ENCODE results near the gene RPL4.
"Not testable (repeated sequence)": the region's sequence is repeated elsewhere in the genome, so short reads cannot be mapped to it uniquely, and the experiment has no call there.

The RPL4 gene

DNA sequence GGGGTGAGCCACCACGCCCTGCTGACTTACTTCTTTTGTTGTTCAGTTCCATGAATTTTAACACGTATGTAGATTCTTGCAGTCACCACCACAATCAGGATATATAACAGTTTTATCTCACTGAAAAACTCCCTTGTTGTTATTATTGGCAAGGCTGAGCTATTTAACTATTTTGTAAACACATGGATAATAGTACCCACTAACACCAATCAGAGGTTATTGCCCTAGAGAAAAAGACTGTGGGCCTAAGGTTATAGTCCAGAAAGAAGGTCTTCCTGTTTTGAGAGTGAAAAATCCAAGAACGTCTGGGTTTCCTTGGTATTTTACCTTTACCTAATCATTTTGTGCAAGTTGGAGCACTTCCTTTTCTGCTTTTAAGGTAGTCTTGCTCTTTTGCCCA is 9.9 kb upstream of the RPL4 start:
- TF ChIP-seq, protein P1, sequence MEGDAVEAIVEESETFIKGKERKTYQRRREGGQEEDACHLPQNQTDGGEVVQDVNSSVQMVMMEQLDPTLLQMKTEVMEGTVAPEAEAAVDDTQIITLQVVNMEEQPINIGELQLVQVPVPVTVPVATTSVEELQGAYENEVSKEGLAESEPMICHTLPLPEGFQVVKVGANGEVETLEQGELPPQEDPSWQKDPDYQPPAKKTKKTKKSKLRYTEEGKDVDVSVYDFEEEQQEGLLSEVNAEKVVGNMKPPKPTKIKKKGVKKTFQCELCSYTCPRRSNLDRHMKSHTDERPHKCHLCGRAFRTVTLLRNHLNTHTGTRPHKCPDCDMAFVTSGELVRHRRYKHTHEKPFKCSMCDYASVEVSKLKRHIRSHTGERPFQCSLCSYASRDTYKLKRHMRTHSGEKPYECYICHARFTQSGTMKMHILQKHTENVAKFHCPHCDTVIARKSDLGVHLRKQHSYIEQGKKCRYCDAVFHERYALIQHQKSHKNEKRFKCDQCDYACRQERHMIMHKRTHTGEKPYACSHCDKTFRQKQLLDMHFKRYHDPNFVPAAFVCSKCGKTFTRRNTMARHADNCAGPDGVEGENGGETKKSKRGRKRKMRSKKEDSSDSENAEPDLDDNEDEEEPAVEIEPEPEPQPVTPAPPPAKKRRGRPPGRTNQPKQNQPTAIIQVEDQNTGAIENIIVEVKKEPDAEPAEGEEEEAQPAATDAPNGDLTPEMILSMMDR (IDR thresholded peaks at IDR 0.05; ENCODE audit: low read depth, low read length): no peak
- DNase-seq (ENCODE audit: extremely low read depth, low read depth): no peak

DNA sequence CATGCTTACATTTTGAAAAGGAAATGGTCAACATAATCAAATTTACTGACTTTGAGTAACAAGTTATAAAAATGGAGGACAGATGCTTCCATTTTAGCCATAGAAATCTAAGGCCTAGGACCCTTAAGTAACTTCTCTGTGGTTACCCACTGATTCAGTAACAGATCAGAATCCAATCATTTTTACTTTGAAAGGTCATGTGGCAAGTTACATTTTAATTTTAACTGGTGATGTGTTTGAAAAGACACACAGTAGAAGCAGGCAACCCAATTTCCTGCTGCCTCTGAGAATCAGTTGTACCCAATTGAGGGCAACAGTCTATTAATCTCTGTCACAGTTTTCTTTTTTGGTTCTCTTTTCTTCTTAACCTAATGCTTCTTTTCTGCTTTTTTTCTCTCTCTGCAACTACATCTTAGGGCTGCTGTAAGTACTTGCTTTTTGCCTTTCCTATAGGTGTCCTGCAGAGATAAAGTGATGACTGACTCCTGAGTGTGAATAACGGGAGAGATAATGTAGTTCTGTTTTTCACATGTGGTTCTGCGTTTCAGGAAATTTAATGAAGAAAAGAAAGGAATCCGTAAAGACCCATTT is 3.7 kb upstream of the RPL4 start:
- DNase-seq (ENCODE audit: extremely low read depth, low read depth): no peak
- TF ChIP-seq, protein P1 (IDR thresholded peaks at IDR 0.05; ENCODE audit: low read depth, low read length): no peak

DNA sequence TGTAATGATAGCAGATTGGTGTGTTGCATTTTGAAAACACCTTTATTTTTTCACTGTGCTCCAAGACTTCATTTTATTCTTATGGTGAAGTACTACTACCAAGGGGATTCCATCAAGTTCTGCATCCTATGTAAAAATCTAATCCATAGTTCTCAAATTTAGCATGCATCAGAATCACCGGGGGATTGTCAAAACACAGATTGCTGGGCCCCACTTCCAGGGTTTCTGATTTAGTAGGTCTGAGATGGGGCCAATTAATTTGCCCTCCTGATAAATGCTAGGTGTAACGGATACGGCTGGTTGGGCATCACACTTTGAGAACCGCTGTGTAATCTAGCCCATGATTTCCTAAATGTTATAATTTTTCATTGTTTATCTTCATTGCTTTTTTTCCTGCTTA is 1.2 kb upstream of the RPL4 start:
- TF ChIP-seq, protein P1 (IDR thresholded peaks at IDR 0.05; ENCODE audit: low read depth, low read length): no peak
- DNase-seq (ENCODE audit: extremely low read depth, low read depth): no peak

DNA sequence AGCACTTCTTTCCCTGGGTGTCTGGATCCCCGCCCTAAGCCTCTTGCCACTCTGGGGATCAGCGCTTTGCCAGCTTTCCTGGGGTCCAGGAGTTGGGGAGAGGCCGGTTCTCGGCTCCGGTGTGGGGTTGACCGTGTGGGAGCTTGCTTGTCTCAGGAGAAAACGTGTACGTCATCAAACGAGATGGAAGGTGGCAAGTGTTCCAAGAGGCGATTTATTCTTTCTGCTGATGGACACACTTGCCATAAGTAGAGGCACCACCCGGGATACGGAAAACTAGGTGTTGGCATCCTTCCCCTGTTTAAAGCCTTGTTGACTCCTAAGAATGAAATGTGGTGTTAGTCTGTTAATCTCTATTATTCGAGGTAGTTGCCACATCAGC is 766 bp upstream of the RPL4 start:
- TF ChIP-seq, protein P1 (IDR thresholded peaks at IDR 0.05; ENCODE audit: low read depth, low read length): no peak
- DNase-seq (ENCODE audit: extremely low read depth, low read depth): no peak

DNA sequence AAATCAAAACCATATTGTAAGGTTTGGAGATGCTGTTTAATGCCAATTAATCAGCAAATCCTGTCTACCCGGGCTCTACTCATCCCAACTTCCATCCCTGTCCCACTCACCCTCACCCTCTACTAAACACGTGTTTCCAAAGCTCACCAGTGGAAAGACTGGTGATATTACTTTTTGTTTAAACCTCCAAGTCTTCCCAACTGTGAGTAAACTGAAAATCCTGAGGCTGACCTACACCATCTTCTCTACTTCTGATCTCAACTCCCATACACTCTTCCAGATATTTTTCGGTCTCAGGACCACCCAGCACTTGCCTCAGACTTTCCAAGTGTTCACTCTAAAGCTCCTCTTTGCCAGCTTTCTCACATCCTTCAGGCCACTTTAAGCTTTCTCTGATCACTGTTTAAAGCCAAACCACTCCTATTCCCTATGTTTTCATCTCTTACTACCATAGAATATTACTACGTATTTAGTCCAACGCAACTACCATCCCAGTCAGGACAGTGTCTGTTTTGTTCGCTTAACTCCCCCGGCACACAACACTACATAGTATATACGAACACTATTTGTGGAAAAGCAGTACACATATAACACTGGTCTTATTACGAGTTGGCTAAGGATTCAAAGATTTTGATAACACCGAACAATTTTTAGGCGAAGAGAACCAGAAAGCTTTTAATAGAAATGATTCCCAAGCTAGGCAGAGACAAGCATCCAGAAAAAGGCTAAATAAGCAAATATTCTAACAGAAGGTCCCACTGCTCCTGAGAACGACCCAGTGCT is 684 bp downstream of the RPL4 start:
- DNase-seq (ENCODE audit: extremely low read depth, low read depth): no peak
- TF ChIP-seq, protein P1 (IDR thresholded peaks at IDR 0.05; ENCODE audit: low read depth, low read length): no peak

DNA sequence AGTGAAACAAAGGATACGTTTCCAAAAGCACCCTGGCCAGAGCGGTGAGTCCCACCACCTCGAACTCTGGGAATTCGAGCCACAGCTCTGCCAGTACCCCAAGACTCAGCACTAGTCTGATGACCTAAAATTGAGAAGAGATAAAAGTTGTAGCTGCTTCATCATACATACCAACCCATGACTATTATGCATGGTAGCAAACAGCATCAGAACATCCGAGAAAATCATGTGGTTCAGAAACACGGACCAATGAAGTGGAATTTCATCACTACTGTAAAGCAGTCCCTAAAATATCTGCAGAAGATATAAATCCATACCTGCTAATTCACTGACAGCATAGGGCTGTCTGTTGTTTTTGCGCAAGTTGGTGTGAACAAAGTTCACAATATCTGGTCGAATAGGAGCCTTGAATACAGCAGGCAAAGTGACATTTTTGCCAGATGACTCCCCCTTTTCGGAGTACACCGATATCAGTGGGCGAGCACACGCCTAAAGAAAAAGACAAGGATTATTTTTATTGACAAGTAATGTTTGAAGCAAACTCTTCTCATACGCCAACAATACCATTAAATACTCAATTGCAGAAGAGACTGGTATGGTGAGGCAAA is 1.5 kb downstream of the RPL4 start:
- DNase-seq (ENCODE audit: extremely low read depth, low read depth): not testable (repeated sequence)

DNA sequence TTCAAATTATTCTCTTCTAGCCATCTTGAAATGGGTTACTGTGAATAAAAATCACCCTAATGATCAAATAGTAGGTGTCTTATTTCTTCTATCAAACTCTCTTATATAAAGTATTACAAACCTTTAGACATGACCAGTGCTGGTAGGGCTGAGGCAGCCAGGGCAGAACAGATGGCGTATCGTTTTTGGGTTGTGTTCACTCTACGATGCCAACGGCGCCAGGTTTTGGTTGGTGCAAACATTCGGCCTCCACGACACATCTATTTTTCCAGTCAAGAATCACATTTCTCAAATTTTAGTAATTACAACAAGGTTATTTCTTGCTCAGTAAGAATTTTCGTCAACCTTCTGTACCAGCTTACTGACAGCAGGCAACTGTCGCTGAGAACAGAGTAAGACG is 2.2 kb downstream of the RPL4 start:
- TF ChIP-seq, protein P1 (IDR thresholded peaks at IDR 0.05; ENCODE audit: low read depth, low read length): no peak

DNA sequence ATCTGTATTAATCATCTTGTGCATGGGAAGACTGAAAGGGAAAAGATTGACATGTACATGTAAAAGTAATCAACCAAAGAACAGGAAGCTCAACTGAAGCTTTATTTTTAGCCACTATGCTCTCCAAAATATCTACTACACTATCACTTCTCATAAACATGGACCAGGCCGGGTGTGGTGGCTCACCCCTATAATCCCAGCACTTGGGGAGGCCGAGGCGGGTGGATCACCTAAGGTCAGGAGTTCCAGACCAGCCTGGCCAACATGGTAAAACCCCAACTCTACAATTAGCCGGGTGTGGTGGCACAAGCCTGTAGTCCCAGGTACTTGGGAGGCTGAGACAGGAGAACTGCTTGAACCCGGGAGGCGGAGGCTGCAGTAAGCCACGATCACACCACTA is 4.3 kb downstream of the RPL4 start:
- DNase-seq (ENCODE audit: extremely low read depth, low read depth): not testable (repeated sequence)

More for the DNA sequence above, 2.2 kb downstream of the RPL4 start:
- DNase-seq (ENCODE audit: extremely low read depth, low read depth): no peak

All from AG09319 (cell line).